D721Med (cell line): ENCODE measurements around the gene CDH23.

ENCODE experiments used
- DNase-seq: peaks from one replicate; pipeline ENCODE4 v3.0.0; 2011; ENCODE audit warnings: low spot score; ENCODE audit not compliant: insufficient read length
- FAIRE-seq: peaks from 2 replicates; lab custom pipeline; 2011; peaks lifted over from hg19 to GRCh38; lab: Jason Lieb, UNC
- CTCF ChIP-seq: IDR thresholded peaks from 2 replicates; pipeline ENCODE4 v1.5.1; 2012; ENCODE audit warnings: mild to moderate bottlenecking, control low read depth; ENCODE audit not compliant: insufficient read depth; ENCODE audit errors: missing control alignments

The CDH23 gene

GRCh38 chr10:71752391-71753090, 355.8 kb downstream of the CDH23 start:
- FAIRE-seq, result no peak
- DNase-seq, result no peak
- no peak for TF ChIP-seq CTCF

- TF ChIP-seq CTCF, result no peak
- FAIRE-seq, result no peak
- no peak for DNase-seq
These were observed 356.6 kb downstream of the CDH23 start for GRCh38 chr10:71753091-71753959.

GRCh38 chr10:71753960-71754505, 357.3 kb downstream of the CDH23 start:
- no peak for TF ChIP-seq CTCF
- DNase-seq (no peak), FAIRE-seq (no peak)

- FAIRE-seq (no peak), DNase-seq (no peak)
- TF ChIP-seq CTCF, result no peak
These were observed 357.8 kb downstream of the CDH23 start for GRCh38 chr10:71754562-71754961.

GRCh38 chr10:71755179-71755879, 358.6 kb downstream of the CDH23 start:
- FAIRE-seq (no peak), DNase-seq (no peak)
- TF ChIP-seq CTCF, result no peak

GRCh38 chr10:71756311-71757191, 359.8 kb downstream of the CDH23 start:
- no peak for DNase-seq
- no peak for TF ChIP-seq CTCF
- FAIRE-seq, result no peak
